CD14-positive monocyte (primary cell): Measurements from ENCODE around the gene TBXT. TPM values are rescaled to one million over a fixed set of nuclear protein-coding genes. Genes with fewer than 3 reads are reported as not detected.

ENCODE experiments used
- DNase-seq, 3 donors: peaks; one replicate each; pipeline ENCODE4 v3.0.0-alpha.2; 2011 to 2022
- H2AFZ ChIP-seq: 2 replicates; pipeline ENCODE4 v1.6.0; 2012; ENCODE audit warnings: mild to moderate bottlenecking, low read depth, low read length, inconsistent platforms; ENCODE audit not compliant: insufficient read depth, poor library complexity, severe bottlenecking
- H3K27ac ChIP-seq, 2 donors: 1 replicate in 1 of 2; 2 replicates in 1 of 2; pipeline ENCODE4 v1.5.1; 2012 to 2013; ENCODE audit warnings: low read length in 2 of 2, control low read depth in 1 of 2, inconsistent platforms in 1 of 2, low read depth in 1 of 2, mild to moderate bottlenecking in 1 of 2
- H3K27me3 ChIP-seq, 2 donors: one replicate each; pipeline versions ENCODE4 v1.6.0 to v1.6.1; 2011 to 2013; ENCODE audit warnings: low read length in 2 of 2; ENCODE audit not compliant: control insufficient read depth in 2 of 2, insufficient read depth in 2 of 2
- H3K36me3 ChIP-seq, 2 donors: replicated peaks in 1 of 2; 1 replicate in 1 of 2; 2 replicates in 1 of 2; pipeline versions ENCODE4 v1.5.1 to v1.6.1; 2012 to 2013; ENCODE audit warnings: low read length in 2 of 2, control low read depth in 1 of 2, inconsistent platforms in 1 of 2, mild to moderate bottlenecking in 1 of 2; ENCODE audit not compliant: insufficient read depth in 2 of 2, control insufficient read depth in 1 of 2
- H3K4me1 ChIP-seq, 2 donors: 1 replicate in 1 of 2; 2 replicates in 1 of 2; pipeline versions ENCODE4 v1.5.1 to v1.6.1; 2012 to 2013; ENCODE audit warnings: low read length in 2 of 2, control low read depth in 1 of 2, inconsistent platforms in 1 of 2, mild to moderate bottlenecking in 1 of 2, moderate library complexity in 1 of 2; ENCODE audit not compliant: insufficient read depth in 2 of 2, control insufficient read depth in 1 of 2
- H3K4me2 ChIP-seq: replicated peaks from 2 replicates; pipeline ENCODE3; 2012; ENCODE audit warnings: low read length, moderate library complexity, mild to moderate bottlenecking; ENCODE audit not compliant: poor library complexity, severe bottlenecking; ENCODE audit errors: extremely low read depth
- H3K4me3 ChIP-seq, 3 experiments: fragments of 200-600 bp in 1 of 3; sonication (generic) in 1 of 3; replicated peaks in 1 of 3; 1 replicate in 2 of 3; 2 replicates in 1 of 3; pipeline ENCODE4 v1.5.1; 2011 to 2013; ENCODE audit warnings: low read length in 3 of 3, mild to moderate bottlenecking in 3 of 3, control low read depth in 2 of 3, low read depth in 2 of 3, inconsistent platforms in 1 of 3, moderate library complexity in 1 of 3
- H3K79me2 ChIP-seq: 2 replicates; pipeline ENCODE4 v1.6.0; 2012; ENCODE audit warnings: mild to moderate bottlenecking, control low read depth, inconsistent platforms, low read length, moderate library complexity; ENCODE audit not compliant: insufficient read depth
- H3K9ac ChIP-seq: 2 replicates; pipeline ENCODE4 v1.6.0; 2017; ENCODE audit warnings: low read length, mild to moderate bottlenecking; ENCODE audit not compliant: insufficient read depth, poor library complexity, severe bottlenecking
- H3K9me3 ChIP-seq, 2 donors: replicated peaks in 1 of 2; 1 replicate in 1 of 2; 2 replicates in 1 of 2; pipeline versions ENCODE4 v1.5.1 to v1.6.1; 2012 to 2013; ENCODE audit warnings: low read length in 2 of 2, control low read depth in 1 of 2; ENCODE audit not compliant: control insufficient read depth in 1 of 2, insufficient read depth in 1 of 2
- H4K20me1 ChIP-seq: 2 replicates; pipeline ENCODE4 v1.6.0; 2012; ENCODE audit warnings: mild to moderate bottlenecking, low read length, control low read depth, moderate library complexity; ENCODE audit not compliant: insufficient read depth
- H3K27ac Mint-ChIP-seq, 7 donors: one replicate each; pipeline ENCODE4 v1.8.0; 2020; ENCODE audit warnings: mild to moderate bottlenecking in 7 of 7, mixed read lengths in 7 of 7, moderate library complexity in 6 of 7, inconsistent platforms in 2 of 7
- H3K27me3 Mint-ChIP-seq, 3 donors: one replicate each; pipeline ENCODE4 v1.8.0; 2021 to 2022; ENCODE audit warnings: low read depth in 3 of 3, mild to moderate bottlenecking in 3 of 3, mixed read lengths in 3 of 3, moderate library complexity in 3 of 3, inconsistent platforms in 1 of 3
- H3K36me3 Mint-ChIP-seq, 2 donors: one replicate each; pipeline ENCODE4 v1.8.0; 2020; ENCODE audit warnings: mixed read lengths in 2 of 2, inconsistent platforms in 1 of 2, mild to moderate bottlenecking in 1 of 2
- H3K4me1 Mint-ChIP-seq: one replicate; pipeline ENCODE4 v1.8.0; 2020; ENCODE audit warnings: mild to moderate bottlenecking, mixed read lengths
- H3K4me3 Mint-ChIP-seq, 2 donors: one replicate each; pipeline ENCODE4 v1.8.0; 2020; ENCODE audit warnings: mild to moderate bottlenecking in 2 of 2, mixed read lengths in 2 of 2, moderate library complexity in 1 of 2
- H3K9me3 Mint-ChIP-seq, 7 donors: one replicate each; pipeline ENCODE4 v1.8.0; 2020 to 2022; ENCODE audit warnings: mixed read lengths in 7 of 7, mild to moderate bottlenecking in 6 of 7, moderate library complexity in 6 of 7, inconsistent platforms in 2 of 7
- CTCF ChIP-seq: fragments of 200-600 bp; IDR thresholded peaks from one replicate; pipeline ENCODE4 v1.8.0; 2022; ENCODE audit warnings: antibody characterized with exemption, mild to moderate bottlenecking
- WGBS: methylation state at CpG from one replicate; pipeline ENCODE4 v1.1.5; 2013; ENCODE audit warnings: missing lambda C conversion rate; ENCODE audit not compliant: insufficient coverage; 5-methylcytosine and 5-hydroxymethylcytosine counted together
- intact Hi-C, 2 donors: fragments of 100-400 bp; cut with micrococcal nuclease; formaldehyde crosslinking; loops; one replicate each; pipeline versions ENCODE4 v1.15.0 to v1.15.1; 2023
- polyA plus RNA-seq, 3 donors: library from polyadenylated mRNA; depleted of rRNA in 1 of 3; unstranded in 2 of 3; stranded (reverse) in 1 of 3; fragments of 300-500 nt in 2 of 3; fragments of >200 nt in 1 of 3; fragmentation: Illumina TruSeq in 2 of 3; gene quantifications; 1 replicate in 2 of 3; 2 replicates in 1 of 3; pipeline ENCODE4 v1.2.3, GENCODE V29; 2012 to 2021

Gene TBXT
- polyA plus RNA-seq, 3 donors: not detected

GRCh38 chr6:166174031-166174430, 6.4 kb upstream of the TBXT start:
- Mint-ChIP-seq H3K36me3 (no peaks in the 10 kb centered on the region), H3K4me1 (no peaks in the 10 kb centered on the region), H3K9me3 (peaks cover 0 to 8% (median 0%) of the 10 kb centered on the region in 7 donors), H3K27me3 (peaks cover 21 to 34% (median 28%) of the 10 kb centered on the region in 3 donors), H3K4me3 (no peak overlapping the region), H3K27ac (no peak overlapping the region)
- Histone ChIP-seq H4K20me1 (no peaks in the 10 kb centered on the region), H3K27me3 (peaks cover 52 to 55% of the 10 kb centered on the region in 2 donors), H3K79me2 (no peaks in the 10 kb centered on the region), H2AFZ (no peak overlapping the region), H3K36me3 (no peaks in the 10 kb centered on the region), H3K9me3 (peaks cover 0 to 8% of the 10 kb centered on the region in 2 donors), H3K4me2 (no peak overlapping the region), H3K4me3 (no peak overlapping the region), H3K27ac (no peak overlapping the region), H3K4me1 (no peaks in the 10 kb centered on the region), H3K9ac (no peak overlapping the region)
- no peak for DNase-seq
- no peak for TF ChIP-seq CTCF
- intact Hi-C loops: no loop called here
- 53% methylated on average over 3 of the region's 5 CpGs for WGBS

GRCh38 chr6:166173281-166173951, 5.8 kb upstream of the TBXT start:
- H2AFZ ChIP-seq: no peak overlapping the region
- H3K27ac Mint-ChIP-seq: no peak overlapping the region
- peaks cover 0 to 8% of the 10 kb centered on the region in 2 donors for H3K9me3 ChIP-seq
- H3K9ac ChIP-seq: no peak overlapping the region
- no peak for TF ChIP-seq CTCF
- H3K36me3 Mint-ChIP-seq: peaks cover 0 to 2% of the 10 kb centered on the region in 2 donors
- no peaks in the 10 kb centered on the region for H3K36me3 ChIP-seq
- H3K27ac ChIP-seq: no peak overlapping the region
- peaks cover 0 to 1% of the 10 kb centered on the region in 2 donors for H3K4me1 ChIP-seq
- H3K27me3 ChIP-seq: peaks cover 54 to 61% of the 10 kb centered on the region in 2 donors
- 0% methylated on average over 6 of the region's 9 CpGs for WGBS
- H3K79me2 ChIP-seq: no peaks in the 10 kb centered on the region
- no peak for DNase-seq
- no peak overlapping the region for H3K4me3 ChIP-seq
- H3K9me3 Mint-ChIP-seq: peaks cover 0 to 8% (median 0%) of the 10 kb centered on the region in 7 donors
- no peak overlapping the region for H3K4me2 ChIP-seq
- H3K4me3 Mint-ChIP-seq: no peak overlapping the region
- peaks cover 27 to 40% (median 34%) of the 10 kb centered on the region in 3 donors for H3K27me3 Mint-ChIP-seq
- H3K4me1 Mint-ChIP-seq: peaks cover 5% of the 10 kb centered on the region
- H4K20me1 ChIP-seq: no peaks in the 10 kb centered on the region
- intact Hi-C loops: no loop called here
